ENCODE data around the gene NNAT.

DNA sequence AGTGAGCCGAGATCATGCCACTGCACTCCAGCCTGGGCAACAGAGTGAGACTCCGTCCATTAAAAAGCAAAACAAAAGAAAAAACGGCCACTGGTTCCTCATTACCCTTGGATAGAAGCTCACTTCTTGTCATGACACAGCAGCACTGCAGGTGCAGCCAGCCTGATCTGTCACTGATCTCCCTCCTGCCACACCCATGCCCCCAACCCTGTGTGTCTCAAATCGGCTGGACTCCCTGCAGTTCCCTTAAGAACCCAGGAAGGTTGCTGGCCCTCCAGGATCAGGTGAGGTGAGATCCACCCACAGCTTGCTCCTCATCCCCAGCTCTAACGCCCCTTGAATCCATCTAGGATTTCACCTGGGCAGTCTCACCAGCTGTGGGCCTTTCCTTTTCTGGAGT, 26.3 kb upstream of the NNAT start:
- TF ChIP-seq, protein P1, sequence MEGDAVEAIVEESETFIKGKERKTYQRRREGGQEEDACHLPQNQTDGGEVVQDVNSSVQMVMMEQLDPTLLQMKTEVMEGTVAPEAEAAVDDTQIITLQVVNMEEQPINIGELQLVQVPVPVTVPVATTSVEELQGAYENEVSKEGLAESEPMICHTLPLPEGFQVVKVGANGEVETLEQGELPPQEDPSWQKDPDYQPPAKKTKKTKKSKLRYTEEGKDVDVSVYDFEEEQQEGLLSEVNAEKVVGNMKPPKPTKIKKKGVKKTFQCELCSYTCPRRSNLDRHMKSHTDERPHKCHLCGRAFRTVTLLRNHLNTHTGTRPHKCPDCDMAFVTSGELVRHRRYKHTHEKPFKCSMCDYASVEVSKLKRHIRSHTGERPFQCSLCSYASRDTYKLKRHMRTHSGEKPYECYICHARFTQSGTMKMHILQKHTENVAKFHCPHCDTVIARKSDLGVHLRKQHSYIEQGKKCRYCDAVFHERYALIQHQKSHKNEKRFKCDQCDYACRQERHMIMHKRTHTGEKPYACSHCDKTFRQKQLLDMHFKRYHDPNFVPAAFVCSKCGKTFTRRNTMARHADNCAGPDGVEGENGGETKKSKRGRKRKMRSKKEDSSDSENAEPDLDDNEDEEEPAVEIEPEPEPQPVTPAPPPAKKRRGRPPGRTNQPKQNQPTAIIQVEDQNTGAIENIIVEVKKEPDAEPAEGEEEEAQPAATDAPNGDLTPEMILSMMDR (conservative IDR thresholded peaks at IDR 0.05; ENCODE audit: low read depth, low read length), result no peak
- TF ChIP-seq EZH2 (IDR thresholded peaks at IDR 0.05; ENCODE audit: borderline replicate concordance, low read depth, low read length, poor library complexity, severe bottlenecking), result no peak
